Measurements from ENCODE around the gene PRCD.
"Not testable (repeated sequence)": the region's sequence is repeated elsewhere in the genome, so short reads cannot be mapped to it uniquely, and the experiment has no call there.

Gene PRCD

DNA sequence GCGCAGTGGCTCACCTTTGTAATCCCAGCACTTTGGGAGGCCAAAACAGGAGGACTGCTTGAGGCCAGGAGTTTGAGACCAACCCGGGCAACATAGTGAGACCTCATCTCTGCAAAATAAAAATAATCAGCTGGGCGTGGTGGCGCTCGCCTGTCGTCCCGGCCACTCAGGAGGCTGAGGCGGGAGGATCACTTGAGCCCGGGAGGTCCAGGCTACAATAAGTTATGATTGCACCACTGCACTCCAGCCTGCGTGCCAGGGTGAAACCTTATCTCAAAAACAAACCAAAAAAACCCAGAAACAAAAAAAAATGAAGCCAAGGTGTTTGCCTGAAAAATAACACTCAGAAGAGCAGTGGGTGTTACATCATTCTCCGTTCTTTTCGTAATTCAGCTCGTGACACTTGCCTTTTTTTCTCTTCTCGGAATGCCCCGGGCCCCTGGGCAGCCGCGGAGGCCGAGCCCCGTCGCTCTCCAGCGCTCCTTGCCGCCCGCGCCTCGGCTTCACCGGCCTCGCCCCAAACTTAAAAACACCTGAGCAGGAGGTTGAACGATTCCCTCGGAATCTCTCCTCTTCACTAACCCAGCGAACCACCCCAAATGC is 17.0 kb downstream of the PRCD start:
- no peak for DNase-seq (ENCODE audit: low read depth)

DNA sequence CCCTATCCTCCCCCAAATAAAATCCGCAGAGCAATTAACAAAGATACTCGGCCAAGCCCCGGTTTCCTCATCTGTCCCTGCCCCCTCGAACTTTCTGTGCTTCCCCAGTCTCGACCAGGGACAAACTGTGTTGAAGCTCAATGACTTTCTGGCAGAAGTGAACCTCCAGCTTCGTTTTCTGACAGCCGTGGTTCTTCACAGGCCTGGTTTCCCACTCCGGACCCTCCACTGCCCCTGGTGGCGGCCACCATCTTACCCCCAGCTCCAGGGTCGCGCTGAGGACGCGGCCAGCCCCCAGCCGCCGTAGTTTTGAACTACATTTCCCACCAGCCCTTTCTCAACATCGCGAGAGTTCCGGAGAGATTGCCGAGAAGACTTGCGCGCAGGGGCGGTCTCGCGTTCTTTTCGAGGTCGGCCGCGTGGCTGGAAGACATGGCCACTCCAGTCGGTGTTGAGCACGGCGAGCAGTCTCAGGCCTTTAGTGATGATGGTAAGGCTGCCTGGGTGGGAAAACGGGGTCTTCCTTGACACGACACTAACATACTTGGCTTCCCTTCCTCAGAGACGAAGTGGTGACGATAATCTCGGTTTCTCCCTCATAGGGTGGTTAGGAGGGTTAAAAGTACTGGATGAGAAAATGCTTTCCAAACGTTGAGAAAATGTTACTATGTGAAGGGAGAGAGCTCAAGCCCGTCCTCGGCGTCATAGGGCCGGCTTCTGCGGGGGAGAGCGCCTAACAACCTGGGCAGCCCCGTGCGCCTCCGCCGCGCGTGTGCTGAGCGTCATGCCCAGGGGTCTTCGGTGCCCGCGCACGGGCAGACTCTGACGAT is 17.7 kb downstream of the PRCD start:
- peak; percentile 62 for DNase-seq (ENCODE audit: low read depth)

- DNase-seq (ENCODE audit: low read depth) = no peak
Measured at GRCh38 chr17:76558198-76559095, 18.6 kb downstream of the PRCD start.

- DNase-seq (ENCODE audit: low read depth) = not testable (repeated sequence)
Measured at GRCh38 chr17:76559460-76559859, 19.6 kb downstream of the PRCD start.

DNA sequence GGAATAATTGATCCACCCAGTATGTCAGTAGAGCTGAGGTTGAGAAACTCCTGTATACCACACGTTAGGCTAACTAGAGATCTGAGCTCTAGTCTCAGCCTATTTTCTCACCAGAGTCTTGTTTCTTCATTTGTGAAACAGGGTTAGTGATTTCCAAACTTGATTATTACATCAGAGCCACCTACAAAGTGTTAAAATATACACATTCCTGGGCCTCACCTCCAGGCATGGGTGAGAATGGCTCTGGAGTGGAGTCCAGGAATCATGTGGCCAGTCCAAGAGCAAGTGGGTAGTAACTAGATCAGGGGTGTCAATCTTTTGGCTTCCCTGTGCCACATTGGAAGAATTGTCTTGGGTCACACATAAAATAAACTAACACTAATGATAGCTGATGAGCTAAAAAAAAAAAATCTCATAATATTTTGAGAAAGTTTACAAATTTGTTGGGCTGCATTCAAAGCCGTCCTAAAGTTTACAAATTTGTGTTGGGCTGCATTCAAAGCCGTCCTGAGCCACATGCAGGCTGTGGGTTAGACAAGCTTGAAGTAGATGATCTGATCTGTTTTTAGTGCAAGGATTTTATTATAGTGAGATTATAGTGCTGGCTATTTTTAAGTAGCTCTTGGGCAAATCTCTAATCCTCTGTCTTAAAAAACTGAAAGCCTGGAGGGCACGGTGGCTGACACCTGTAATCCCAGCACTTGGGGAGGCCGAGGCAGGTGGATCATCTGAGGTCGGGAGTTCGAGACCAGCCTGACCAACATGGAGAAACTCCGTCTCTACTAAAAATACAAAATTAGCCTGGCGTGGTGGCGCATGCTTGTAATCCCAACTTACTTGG is 20.4 kb downstream of the PRCD start:
- no peak for DNase-seq (ENCODE audit: low read depth)

DNA sequence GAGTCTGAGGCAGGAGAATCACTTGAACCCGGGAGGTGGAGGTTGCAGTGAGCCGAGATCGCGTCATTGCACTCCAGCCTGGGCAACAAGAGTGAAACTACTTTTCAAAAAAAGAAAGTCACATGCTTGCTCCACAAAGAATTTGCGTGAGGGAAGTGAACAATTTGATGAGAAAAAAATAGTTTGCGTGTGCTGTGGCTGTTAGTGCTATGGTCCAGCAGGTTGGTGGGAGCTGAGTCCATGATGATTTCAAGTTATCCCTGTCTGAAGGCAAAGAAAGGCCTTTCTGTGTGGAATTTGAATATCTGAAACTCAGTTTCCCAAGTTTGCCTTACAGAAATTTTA is 21.0 kb downstream of the PRCD start:
- no peak for DNase-seq (ENCODE audit: low read depth)

GRCh38 chr17:76561332-76561731 is 21.5 kb downstream of the PRCD start:
- no peak for DNase-seq (ENCODE audit: low read depth)

DNA sequence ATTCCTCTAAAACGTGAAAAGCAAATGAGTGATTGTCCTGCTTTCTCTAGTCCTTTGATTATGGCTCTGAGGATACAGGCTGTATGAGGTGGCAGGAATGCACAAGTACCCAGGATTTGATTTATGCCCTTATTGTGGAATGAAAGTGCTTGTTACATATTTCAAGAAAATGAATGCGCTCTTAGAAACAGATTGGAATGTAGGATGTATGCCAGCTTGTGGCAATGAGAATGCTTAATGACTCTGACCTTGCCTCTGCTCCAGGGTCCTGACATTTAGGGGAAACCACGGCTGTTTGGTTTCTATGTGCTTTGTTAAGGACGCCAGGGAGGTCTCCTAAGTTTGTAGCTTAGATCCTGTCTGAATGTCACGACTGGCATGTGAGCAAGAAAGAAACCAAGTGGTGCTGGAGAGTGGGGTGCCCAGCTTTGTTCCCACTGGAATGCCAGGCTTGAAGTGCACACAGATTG is 22.0 kb downstream of the PRCD start:
- DNase-seq (ENCODE audit: low read depth) = peak; percentile 82

DNA sequence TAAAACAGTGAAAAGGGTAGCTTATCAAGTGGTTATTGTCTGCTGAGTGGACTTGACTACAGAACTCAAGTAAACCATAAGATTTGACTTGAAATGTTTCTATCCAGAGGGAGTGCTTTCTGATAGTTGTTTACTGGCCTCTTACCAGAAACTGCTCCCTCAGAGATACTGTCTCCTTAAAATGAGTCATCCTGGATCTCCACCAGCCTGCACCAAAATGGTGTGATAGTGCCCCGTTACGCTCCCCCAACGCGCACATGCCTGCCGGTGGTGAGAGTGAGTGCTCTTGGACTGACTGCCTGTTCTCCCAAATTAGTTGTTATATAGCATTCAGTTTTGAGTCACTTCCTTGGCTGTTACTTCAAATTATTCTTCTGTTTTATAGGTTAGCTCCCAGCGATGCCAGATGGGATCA is 22.9 kb downstream of the PRCD start:
- peak; percentile 88 for DNase-seq (ENCODE audit: low read depth)

- not testable (repeated sequence) for DNase-seq (ENCODE audit: low read depth)
Measured at GRCh38 chr17:76563359-76563758, 23.5 kb downstream of the PRCD start.

GRCh38 chr17:76564991-76565727 is 25.3 kb downstream of the PRCD start:
- DNase-seq (ENCODE audit: low read depth) = not testable (repeated sequence)

DNA sequence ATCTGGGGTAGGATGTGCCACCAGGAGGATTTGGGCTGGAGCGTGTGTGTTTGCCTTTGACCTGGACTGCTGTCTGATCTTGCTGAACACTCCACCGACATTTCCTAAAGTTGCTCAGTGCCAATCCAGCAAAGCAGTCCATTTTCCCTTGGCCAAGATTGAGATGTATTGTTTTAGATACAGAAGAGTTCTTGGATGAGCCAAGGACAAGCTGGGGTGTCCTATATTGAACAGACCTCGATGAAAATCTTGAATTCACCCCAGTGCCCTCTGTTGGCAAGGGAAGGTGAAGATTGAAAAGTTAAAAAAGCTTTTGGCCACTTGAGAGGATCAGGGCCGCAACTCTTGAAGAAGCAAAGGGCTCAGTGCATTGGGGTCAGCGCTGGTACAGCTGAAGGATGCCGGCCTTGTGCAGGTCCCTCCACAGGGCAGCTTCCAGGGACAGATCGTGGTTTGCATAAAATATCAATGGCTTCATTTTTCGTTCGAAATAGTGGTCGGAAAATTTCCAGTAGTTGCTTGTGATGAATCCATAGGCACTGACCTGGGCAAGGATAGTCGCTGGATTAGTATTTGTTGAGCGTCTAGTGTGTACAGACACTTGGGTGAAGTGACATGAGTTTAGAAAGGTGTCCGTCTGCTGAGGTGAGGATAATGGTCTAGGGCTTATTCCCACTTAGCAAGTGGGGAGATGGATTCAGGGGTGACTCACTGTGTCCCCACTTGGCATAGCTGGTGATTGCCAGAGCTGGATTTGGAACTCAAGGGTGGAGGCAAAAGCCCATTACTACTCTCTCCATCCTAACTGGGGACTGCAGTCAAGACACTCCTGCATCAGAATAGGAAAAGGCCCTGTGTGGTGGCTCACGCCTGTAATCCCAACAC is 26.1 kb downstream of the PRCD start:
- DNase-seq (ENCODE audit: low read depth) = no peak

DNA sequence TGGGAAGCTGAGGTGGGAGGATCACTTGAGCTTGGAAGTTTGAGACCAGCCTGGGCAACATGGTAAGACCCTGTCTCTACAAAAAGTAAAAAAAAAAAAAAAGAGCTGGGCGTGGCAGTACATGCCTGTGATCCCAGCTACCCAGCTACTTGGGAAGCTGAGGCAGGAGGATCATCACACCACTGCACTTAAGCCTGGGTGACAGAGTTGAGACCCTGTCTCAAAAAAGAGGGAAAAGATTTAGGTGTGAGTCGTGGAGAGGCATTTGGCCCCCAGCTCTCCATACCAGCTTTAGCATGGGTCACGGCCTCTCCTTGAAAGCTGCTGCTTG is 26.7 kb downstream of the PRCD start:
- DNase-seq (ENCODE audit: low read depth) = no peak

DNA sequence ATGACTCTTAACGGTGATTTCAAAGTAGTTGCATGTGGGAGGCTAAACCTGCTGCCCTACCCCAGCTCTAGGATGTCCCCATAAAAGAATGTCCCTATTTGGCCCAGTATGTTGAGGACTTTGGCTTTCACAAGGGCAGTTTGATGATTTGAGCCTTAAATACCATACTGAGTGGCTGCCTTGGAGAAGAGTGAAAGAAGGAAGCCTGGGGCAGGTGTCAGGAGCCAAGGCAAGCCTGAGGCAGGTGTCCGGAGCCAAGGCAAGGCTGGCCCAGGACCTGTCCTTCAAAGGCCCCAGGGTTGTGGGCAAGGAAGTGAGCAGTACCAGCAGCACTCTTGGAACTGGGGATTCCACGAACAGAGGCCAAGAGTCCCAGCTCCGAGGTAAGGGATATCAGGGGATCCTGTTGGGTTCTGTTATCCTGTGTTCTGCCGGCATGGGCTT is 27.2 kb downstream of the PRCD start:
- DNase-seq (ENCODE audit: low read depth) = no peak

DNA sequence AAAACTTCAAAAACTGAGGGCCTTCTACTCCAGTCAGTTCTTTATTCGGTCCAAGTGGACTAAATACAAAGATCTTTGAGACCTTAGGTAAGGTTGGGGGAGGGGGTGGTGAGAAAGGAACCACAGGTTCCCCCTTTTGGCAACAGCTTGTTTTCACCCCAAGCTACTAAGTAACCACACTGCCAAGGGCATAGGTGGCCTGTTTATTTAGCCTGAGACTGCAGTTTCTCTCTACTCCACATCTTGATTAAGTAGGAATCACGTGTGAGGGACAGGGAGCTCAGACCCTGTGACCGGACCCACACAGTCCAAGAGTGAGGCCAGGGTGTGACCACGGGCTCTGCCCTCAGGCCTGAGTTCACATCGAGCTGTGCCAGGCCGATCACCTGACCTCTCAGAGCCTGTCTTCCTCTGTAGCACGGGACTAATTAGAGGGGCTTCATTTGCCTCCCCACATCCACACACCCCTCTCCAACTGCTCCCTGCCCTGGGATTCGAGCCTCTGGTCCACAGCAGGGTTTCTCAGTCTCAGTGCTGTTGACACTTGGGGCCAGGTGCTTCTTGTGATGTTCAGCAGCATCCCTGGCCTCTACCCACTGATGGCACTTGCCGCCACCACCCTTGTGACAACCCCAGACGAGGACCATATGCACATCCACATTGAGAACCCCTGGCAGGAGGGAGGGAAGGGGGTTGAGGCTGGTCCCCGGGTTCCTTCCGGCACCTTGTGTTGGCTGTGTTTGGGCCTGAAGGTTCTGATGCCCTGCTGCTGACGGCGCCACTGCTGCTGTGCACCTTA is 28.0 kb downstream of the PRCD start:
- DNase-seq (ENCODE audit: low read depth) = no peak

DNA sequence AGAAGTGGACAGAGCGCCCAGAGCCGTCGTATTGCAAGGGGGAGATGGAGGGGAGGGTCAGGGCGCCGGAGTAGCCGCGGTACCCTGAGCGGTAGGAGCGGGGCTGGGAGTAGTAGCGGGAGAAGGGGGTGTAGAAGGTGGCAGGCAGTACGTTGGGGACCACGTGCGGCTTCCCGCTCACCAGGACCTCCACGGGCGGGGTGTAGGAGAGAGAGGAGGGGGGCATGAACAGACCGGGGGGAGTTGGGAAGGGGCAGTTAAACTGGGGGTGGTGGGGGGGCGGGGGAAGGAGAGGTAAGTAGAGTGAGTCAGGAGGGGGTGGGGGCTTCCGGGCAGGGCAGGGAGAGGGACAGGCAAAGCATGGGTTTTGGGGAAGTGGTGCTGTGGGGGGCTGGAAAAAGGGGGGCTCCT is 29.0 kb downstream of the PRCD start:
- DNase-seq (ENCODE audit: low read depth) = no peak

GRCh38 chr17:76569607-76570279 is 29.9 kb downstream of the PRCD start:
- DNase-seq (ENCODE audit: low read depth) = no peak

GRCh38 chr17:76570457-76570856 is 30.6 kb downstream of the PRCD start:
- DNase-seq (ENCODE audit: low read depth) = no peak

Measured in GM04503 (cell line).